GM23248 (cell line): ENCODE data around the gene ZDHHC11. TPM values are rescaled to one million over a fixed set of nuclear protein-coding genes. Genes with fewer than 3 reads are reported as not detected.
"Not testable (repeated sequence)": the region's sequence is repeated elsewhere in the genome, so short reads cannot be mapped to it uniquely, and the experiment has no call there.

Experiments
- DNase-seq: peaks from one replicate; pipeline ENCODE4 v3.0.0-alpha.2; 2015
- H2AFZ ChIP-seq: fragments of 200-600 bp; sonication (generic); 2 replicates; pipeline ENCODE4 v1.6.1; 2016; ENCODE audit warnings: antibody characterized with exemption
- H3F3A ChIP-seq: fragments of 200-600 bp; sonication (generic); 2 replicates; pipeline ENCODE4 v1.6.1; 2016; ENCODE audit warnings: mild to moderate bottlenecking, antibody characterized with exemption, mixed run types; ENCODE audit not compliant: insufficient read depth
- H3K27ac ChIP-seq: fragments of 200-600 bp; sonication (generic); 2 replicates; pipeline ENCODE4 v1.5.1; 2016; ENCODE audit warnings: mild to moderate bottlenecking
- H3K27me3 ChIP-seq: fragments of 200-600 bp; sonication (generic); replicated peaks from 2 replicates; pipeline ENCODE4 v1.6.1; 2016; ENCODE audit warnings: mild to moderate bottlenecking; ENCODE audit not compliant: insufficient read depth
- H3K36me3 ChIP-seq: fragments of 200-600 bp; sonication (generic); 2 replicates; pipeline ENCODE4 v1.6.1; 2016; ENCODE audit warnings: low read depth, mild to moderate bottlenecking
- H3K4me1 ChIP-seq: fragments of 200-600 bp; sonication (generic); 2 replicates; pipeline ENCODE4 v1.6.1; 2016; ENCODE audit warnings: mild to moderate bottlenecking; ENCODE audit not compliant: insufficient read depth
- H3K4me2 ChIP-seq: fragments of 200-600 bp; sonication (generic); one replicate; pipeline ENCODE4 v1.6.1; 2016; ENCODE audit warnings: mild to moderate bottlenecking; ENCODE audit not compliant: unreplicated experiment
- H3K4me3 ChIP-seq: fragments of 200-600 bp; sonication (generic); 2 replicates; pipeline ENCODE4 v1.5.1; 2016; ENCODE audit warnings: mild to moderate bottlenecking
- H3K79me2 ChIP-seq: fragments of 200-600 bp; sonication (generic); 2 replicates; pipeline ENCODE4 v1.6.1; 2016; ENCODE audit warnings: mild to moderate bottlenecking; ENCODE audit not compliant: insufficient read depth
- H3K9ac ChIP-seq: fragments of 200-600 bp; sonication (generic); 2 replicates; pipeline ENCODE4 v1.6.1; 2016; ENCODE audit warnings: mild to moderate bottlenecking
- H3K9me2 ChIP-seq: fragments of 200-600 bp; sonication (generic); 2 replicates; pipeline ENCODE4 v1.6.1; 2016; ENCODE audit warnings: mixed run types, mild to moderate bottlenecking, moderate library complexity; ENCODE audit not compliant: insufficient read depth
- H3K9me3 ChIP-seq: fragments of 200-600 bp; sonication (generic); one replicate; pipeline ENCODE4 v1.6.1; 2017; ENCODE audit warnings: low read depth
- H4K20me1 ChIP-seq: fragments of 200-600 bp; sonication (generic); 2 replicates; pipeline ENCODE4 v1.6.0; 2016; ENCODE audit not compliant: insufficient read depth
- EZH2 ChIP-seq: fragments of 200-600 bp; sonication (generic); IDR thresholded peaks from 2 replicates; pipeline ENCODE4 v1.6.1; 2018; ENCODE audit warnings: antibody characterized with exemption, mild to moderate bottlenecking; ENCODE audit not compliant: insufficient read depth, poor library complexity, severe bottlenecking
- EZH2phosphoT487 ChIP-seq: fragments of 200-600 bp; sonication (generic); IDR thresholded peaks from 2 replicates; pipeline ENCODE4 v1.6.1; 2018; ENCODE audit warnings: antibody characterized with exemption, moderate library complexity, mild to moderate bottlenecking, low read depth; ENCODE audit not compliant: insufficient read depth
- WGBS, 2 experiments: methylation state at CpG; one replicate each; pipeline ENCODE4 v1.1.6; 2015 to 2017; ENCODE audit warnings: low lambda C conversion rate in 2 of 2, low coverage in 1 of 2; ENCODE audit errors: missing lambda C conversion rate in 2 of 2; 5-methylcytosine and 5-hydroxymethylcytosine counted together
- in situ Hi-C: fragments of 300-500 bp; cut with MboI; formaldehyde crosslinking; loops from 2 replicates; pipeline ENCODE4 v1.15.0; 2020
- polyA plus RNA-seq: library from polyadenylated mRNA; unstranded; fragments of >200 nt; fragmentation: Nextera tagmentation; extraction: Ambion mirVana; gene quantifications from 2 replicates; pipeline ENCODE4 v1.2.1, GENCODE V29; 2016
- total RNA-seq: library from RNA; depleted of rRNA; stranded (reverse); fragments of >200 nt; shearing (Covaris generic); gene quantifications from 2 replicates; pipeline ENCODE4 v1.2.3, GENCODE V29; 2014

ZDHHC11 gene
- total and polyA plus RNA-seq, 2 experiments from 2014 or later, result 0.26 to 0.65 TPM

DNA sequence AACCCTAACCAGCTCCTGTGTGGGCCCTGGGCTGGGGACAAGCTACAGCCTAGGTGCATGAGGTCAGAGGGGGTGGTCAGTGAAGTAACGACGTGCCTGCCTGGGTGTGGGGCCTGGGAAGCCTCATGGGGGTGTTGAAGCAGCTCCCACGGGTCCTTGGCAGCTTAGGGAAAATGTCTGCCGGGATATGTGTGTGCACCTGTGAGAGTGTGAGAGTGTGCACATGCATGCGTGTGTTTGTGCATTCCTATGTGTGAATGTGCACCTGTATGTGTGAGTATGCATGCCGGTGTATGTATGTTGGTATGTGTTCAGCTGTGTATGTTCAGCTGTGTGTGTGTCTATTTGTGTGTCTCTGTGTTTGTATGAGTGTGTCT is 62.9 kb downstream of the ZDHHC11 start:
- H3K27me3 ChIP-seq, H3K9me3 ChIP-seq, H3K27ac ChIP-seq, H3K4me2 ChIP-seq, H3K9ac ChIP-seq, H2AFZ ChIP-seq, H3F3A ChIP-seq, H3K79me2 ChIP-seq, H3K4me3 ChIP-seq, H3K4me1 ChIP-seq, H3K36me3 ChIP-seq, H3K9me2 ChIP-seq, in situ Hi-C loops, DNase-seq, H4K20me1 ChIP-seq: not testable (repeated sequence)
- 76 to 85% methylated on average over 6 of the region's 6 CpGs for WGBS, 2 experiments

DNA sequence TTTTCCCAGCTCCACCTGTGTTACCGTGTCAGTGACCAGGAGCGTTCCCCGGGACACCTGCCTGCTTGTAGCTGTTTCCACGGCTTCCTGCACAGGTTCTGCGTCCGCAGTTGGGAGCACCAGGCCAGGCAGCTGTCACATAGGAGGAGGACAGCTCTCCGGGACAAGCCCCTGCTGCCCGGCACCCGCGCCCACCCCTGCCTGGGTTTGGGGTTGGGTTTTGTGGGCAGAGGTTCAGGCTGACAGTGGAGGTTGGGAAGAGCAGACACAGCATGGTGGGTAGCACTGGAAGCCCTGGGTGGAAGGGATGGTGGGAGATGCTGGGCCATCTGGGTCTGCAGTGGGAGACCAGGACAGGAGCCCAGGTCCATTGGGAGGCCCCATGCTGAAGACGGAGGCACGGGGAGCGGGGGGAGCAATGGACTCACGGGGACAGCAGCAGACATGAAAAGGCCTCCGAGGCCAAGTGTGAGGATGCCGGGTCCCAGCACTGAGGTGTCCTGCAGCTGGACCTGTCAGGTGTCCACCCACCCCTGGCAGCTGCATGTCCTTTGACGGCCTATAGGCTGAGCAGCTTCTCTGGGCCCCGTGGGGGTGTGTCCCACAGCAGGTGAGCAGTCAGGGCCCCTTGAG is 63.4 kb downstream of the ZDHHC11 start:
- H3F3A ChIP-seq, DNase-seq, H3K79me2 ChIP-seq, in situ Hi-C loops, H3K9me3 ChIP-seq, H3K4me2 ChIP-seq, H3K9ac ChIP-seq, H3K9me2 ChIP-seq, H3K4me3 ChIP-seq, H3K27me3 ChIP-seq, H2AFZ ChIP-seq, H3K36me3 ChIP-seq, H3K4me1 ChIP-seq, H4K20me1 ChIP-seq, H3K27ac ChIP-seq: not testable (repeated sequence)
- WGBS, 2 experiments, result 70 to 74% methylated on average over 8 of the region's 18 CpGs

GRCh38 chr5:785181-785705 is 65.5 kb downstream of the ZDHHC11 start:
- H3K4me1 ChIP-seq, H3K9me3 ChIP-seq, H3K9me2 ChIP-seq, H3K4me3 ChIP-seq, H3K4me2 ChIP-seq, H3F3A ChIP-seq, DNase-seq, in situ Hi-C loops, H3K79me2 ChIP-seq, H3K27ac ChIP-seq, H4K20me1 ChIP-seq, H3K27me3 ChIP-seq, H3K36me3 ChIP-seq, H3K9ac ChIP-seq: not testable (repeated sequence)
- WGBS, 2 experiments, result 2 to 12% methylated on average over 14 to 19 of the region's 43 CpGs
- H2AFZ ChIP-seq, result peak overlapping the region; percentile 78; the same call in 1 of the 2 replicates

GRCh38 chr5:784428-785177 is 66.2 kb downstream of the ZDHHC11 start, which contains the start of gene ZDHHC11B:
Gene ZDHHC11B, minus strand, starts transcription at chr5:784729. Its CDS starts 17,810 bp downstream, at chr5:766919.
- H3K9ac ChIP-seq, H3K4me1 ChIP-seq, H3K27ac ChIP-seq, in situ Hi-C loops, H3K9me3 ChIP-seq, H3K36me3 ChIP-seq, H3F3A ChIP-seq, H3K27me3 ChIP-seq, H3K9me2 ChIP-seq, H4K20me1 ChIP-seq, H3K79me2 ChIP-seq: not testable (repeated sequence)
- 1 to 2% methylated on average over 39 to 66 of the region's 101 CpGs for WGBS, 2 experiments
- Histone ChIP-seq H3K4me3 (peak within 1 kb of the TSS; percentile 66), H3K4me2 (peak within 1 kb of the TSS; percentile 65), H2AFZ (peak within 1 kb of the TSS; percentile 78)
- peak; percentile 71 for DNase-seq

- H3F3A ChIP-seq, H3K9me2 ChIP-seq, H3K27me3 ChIP-seq, H2AFZ ChIP-seq, H4K20me1 ChIP-seq, H3K9ac ChIP-seq, H3K27ac ChIP-seq, H3K4me1 ChIP-seq, in situ Hi-C loops, H3K36me3 ChIP-seq, H3K79me2 ChIP-seq, H3K9me3 ChIP-seq: not testable (repeated sequence)
- WGBS, 2 experiments, result 1 to 2% methylated on average over 36 to 43 of the region's 43 CpGs
- Histone ChIP-seq H3K4me3 (peak overlapping the region; percentile 47; the same call in 1 of the 2 replicates), H3K4me2 (peak overlapping the region; percentile 7)
- peak; percentile 20 for DNase-seq
- TF ChIP-seq EZH2phosphoT487 (0 out of 2 replicates have a peak, but pooled peaks have one; percentile 22), EZH2 (peak; percentile 57)
These were observed 66.8 kb downstream of the ZDHHC11 start for GRCh38 chr5:783881-784427.

DNA sequence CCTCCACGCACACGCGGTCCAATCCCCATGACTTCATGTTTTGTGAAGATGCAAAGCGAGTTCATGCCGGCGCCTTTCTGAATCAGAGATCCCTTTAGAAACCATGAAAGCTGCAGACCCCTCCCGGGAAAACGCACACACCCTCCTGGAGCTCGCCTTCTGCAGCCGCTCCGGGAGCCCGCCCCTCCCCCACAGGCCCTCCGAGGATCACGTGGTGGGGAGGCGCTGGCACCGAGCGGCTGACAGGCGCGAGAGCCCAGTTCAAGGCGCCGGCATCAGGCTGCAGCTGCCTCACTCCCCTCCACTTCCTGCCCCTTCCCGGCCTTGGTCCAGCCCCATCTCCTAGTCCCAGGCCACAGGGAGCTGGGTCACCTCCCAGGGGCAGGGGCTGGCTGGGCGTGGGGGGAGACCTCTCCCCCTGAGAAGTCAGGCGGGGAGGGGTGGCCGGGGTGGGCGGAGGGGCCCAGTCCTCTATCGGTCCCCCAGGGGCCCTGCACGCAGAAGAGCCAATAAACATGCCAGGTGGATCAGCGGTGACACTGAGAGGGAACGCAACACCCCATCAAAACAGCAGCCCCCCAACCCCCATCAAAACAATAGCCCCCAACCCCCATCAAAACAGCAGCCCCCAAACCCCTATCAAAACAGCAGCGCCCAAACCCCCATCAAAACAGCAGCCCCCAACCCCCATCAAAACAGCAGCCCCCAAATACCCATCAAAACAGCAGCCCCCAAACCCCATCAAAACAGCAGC is 67.6 kb downstream of the ZDHHC11 start:
- H3K27me3 ChIP-seq, DNase-seq, H3K36me3 ChIP-seq, H3K27ac ChIP-seq, H3K4me2 ChIP-seq, H3K79me2 ChIP-seq, H3K9me3 ChIP-seq, H3F3A ChIP-seq, H4K20me1 ChIP-seq, H3K9ac ChIP-seq, H2AFZ ChIP-seq, H3K4me1 ChIP-seq, H3K4me3 ChIP-seq, H3K9me2 ChIP-seq, in situ Hi-C loops: not testable (repeated sequence)
- 3 to 4% methylated on average over 22 to 30 of the region's 31 CpGs for WGBS, 2 experiments
